ENCODE results near the gene PHF20.

The PHF20 gene

DNA sequence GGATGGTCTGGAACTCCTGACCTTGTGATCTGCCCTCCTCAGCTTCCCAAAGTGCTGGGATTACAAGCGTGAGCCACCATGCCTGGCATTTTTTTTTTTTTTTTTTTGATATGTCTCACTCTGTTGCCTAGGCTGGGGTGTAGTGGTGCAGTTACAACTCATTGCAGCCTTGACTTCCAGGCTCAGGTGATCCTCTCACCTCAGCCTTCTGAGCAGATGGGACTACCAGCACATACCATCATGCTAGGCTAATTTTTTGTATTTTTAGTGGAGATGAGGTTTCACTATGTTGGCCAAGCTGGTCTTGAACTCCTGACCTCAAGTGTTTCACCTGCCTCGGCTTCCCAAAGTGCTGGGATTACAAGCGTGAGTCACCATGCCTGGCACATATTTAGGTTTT, 34.3 kb downstream of the PHF20 start:
- Histone ChIP-seq H3K4me1 (no peaks in the 10 kb centered on the region), H3K27me3 (no peaks in the 10 kb centered on the region), H3K4me3 (no peak overlapping the region), H3K9me3 (no peaks in the 10 kb centered on the region), H3K36me3 (peaks cover 18 to 64% (median 25%) of the 10 kb centered on the region in 3 donors), H3K27ac (no peak overlapping the region)
- DNase-seq: no peak
- intact Hi-C loops (cut with DNase I; ENCODE audit: low total_unique reads): no loop called here
- TF ChIP-seq, protein P1, sequence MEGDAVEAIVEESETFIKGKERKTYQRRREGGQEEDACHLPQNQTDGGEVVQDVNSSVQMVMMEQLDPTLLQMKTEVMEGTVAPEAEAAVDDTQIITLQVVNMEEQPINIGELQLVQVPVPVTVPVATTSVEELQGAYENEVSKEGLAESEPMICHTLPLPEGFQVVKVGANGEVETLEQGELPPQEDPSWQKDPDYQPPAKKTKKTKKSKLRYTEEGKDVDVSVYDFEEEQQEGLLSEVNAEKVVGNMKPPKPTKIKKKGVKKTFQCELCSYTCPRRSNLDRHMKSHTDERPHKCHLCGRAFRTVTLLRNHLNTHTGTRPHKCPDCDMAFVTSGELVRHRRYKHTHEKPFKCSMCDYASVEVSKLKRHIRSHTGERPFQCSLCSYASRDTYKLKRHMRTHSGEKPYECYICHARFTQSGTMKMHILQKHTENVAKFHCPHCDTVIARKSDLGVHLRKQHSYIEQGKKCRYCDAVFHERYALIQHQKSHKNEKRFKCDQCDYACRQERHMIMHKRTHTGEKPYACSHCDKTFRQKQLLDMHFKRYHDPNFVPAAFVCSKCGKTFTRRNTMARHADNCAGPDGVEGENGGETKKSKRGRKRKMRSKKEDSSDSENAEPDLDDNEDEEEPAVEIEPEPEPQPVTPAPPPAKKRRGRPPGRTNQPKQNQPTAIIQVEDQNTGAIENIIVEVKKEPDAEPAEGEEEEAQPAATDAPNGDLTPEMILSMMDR (IDR thresholded peaks at IDR 0.05): no peak

DNA sequence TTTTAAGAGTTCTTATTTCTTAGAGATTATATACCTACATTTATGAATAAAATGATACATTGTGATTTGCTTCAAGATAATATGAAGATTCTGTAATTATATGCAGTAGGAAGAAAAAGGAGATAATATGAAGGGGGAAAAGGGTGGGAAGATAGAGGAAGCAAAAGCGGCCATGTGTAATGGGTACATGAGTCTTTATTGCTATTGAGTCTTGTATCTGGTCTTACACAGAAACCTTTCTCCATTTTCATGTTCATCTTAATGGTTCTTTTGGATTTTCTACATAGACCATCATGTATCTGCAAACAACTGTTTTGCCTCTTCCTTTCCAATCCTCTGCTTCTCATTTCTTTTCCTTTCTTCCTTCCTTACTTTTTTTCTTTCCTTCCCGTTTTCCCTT, 36.1 kb downstream of the PHF20 start:
- H3K9me3 ChIP-seq: no peaks in the 10 kb centered on the region
- H3K36me3 ChIP-seq: peaks cover 3 to 50% (median 15%) of the 10 kb centered on the region in 3 donors
- no peak overlapping the region for H3K27ac ChIP-seq
- no peak for DNase-seq
- no peaks in the 10 kb centered on the region for H3K4me1 ChIP-seq
- no peaks in the 10 kb centered on the region for H3K27me3 ChIP-seq
- H3K4me3 ChIP-seq: no peak overlapping the region
- intact Hi-C loops (cut with DNase I; ENCODE audit: low total_unique reads): no loop called here
- TF ChIP-seq, protein P1 (IDR thresholded peaks at IDR 0.05): no peak

DNA sequence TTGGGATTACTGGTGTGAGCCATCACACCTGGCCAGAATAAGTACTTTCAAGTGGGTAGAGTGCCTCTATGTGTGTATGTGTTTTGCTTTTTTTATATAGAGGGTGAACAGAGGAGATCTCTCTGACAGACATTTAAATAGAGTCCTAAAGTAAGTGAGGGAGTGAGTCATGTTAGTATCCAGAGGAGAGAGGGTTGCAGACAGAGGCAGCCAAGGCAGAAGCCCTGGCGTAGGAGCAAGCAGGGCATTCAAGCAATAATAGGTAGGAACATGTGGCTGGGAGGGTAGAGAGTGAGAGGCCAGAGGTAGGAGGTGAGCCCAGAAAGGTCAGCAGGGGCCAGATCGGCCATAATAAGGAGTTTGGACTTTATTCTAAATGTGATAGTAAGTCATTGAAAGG, 48.9 kb downstream of the PHF20 start:
- H3K27me3 ChIP-seq: no peaks in the 10 kb centered on the region
- peaks cover 0 to 29% (median 0%) of the 10 kb centered on the region in 4 donors for H3K4me1 ChIP-seq
- H3K4me3 ChIP-seq: no peak overlapping the region
- no peaks in the 10 kb centered on the region for H3K9me3 ChIP-seq
- intact Hi-C loops (cut with DNase I; ENCODE audit: low total_unique reads): no loop called here
- peaks cover 0 to 4% (median 0%) of the 10 kb centered on the region in 3 donors for H3K36me3 ChIP-seq
- DNase-seq: no peak
- TF ChIP-seq, protein P1 (IDR thresholded peaks at IDR 0.05): no peak
- no peak overlapping the region for H3K27ac ChIP-seq

DNA sequence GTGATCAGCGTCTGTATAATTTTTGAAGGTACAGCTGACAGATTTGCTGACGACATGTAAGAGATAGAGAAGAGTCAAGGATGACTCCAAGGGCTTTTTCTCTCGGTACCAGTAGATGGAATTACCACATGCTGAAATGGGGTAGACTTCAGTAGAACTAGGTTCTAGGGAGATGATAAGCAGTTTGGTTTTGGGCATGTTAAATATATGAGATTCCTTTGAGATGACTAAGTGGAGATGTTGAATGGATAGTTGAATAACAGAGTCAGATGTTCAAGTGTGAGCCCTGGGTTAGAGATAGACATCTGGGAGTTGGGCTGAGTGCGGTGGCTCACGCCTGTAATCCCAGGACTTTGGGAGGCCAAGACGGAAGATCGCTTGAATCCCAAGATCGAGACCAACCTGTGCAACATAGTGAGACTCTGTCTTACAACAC, 50.0 kb downstream of the PHF20 start:
- H3K4me1 ChIP-seq: peaks cover 0 to 29% (median 0%) of the 10 kb centered on the region in 4 donors
- H3K36me3 ChIP-seq: no peaks in the 10 kb centered on the region
- intact Hi-C loops (cut with DNase I; ENCODE audit: low total_unique reads): no loop called here
- H3K4me3 ChIP-seq: no peak overlapping the region
- H3K9me3 ChIP-seq: no peaks in the 10 kb centered on the region
- TF ChIP-seq, protein P1 (IDR thresholded peaks at IDR 0.05): no peak
- DNase-seq: no peak
- H3K27me3 ChIP-seq: no peaks in the 10 kb centered on the region
- no peak overlapping the region for H3K27ac ChIP-seq

DNA sequence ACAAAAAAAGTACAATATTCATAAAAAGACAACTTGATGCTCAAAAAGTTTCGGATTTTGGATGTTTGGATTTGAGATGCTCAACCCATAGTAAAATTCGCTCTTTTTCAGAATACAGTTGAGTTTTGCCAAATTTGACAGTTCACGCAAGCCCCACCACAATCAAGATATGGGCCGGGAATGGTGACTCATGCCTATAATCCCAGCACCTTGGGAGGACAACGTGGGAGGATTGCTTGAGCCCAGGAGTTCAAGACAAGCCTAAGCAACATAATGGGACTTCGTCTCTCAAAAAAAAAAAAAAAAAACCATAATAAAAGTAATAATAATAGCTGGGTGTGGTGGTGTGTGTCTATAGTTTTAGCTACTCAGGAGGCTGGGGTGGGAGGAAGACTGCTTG, 51.3 kb downstream of the PHF20 start:
- no peak overlapping the region for H3K27ac ChIP-seq
- TF ChIP-seq, protein P1 (IDR thresholded peaks at IDR 0.05): no peak
- H3K27me3 ChIP-seq: no peaks in the 10 kb centered on the region
- H3K4me1 ChIP-seq: peaks cover 0 to 33% (median 0%) of the 10 kb centered on the region in 4 donors
- H3K4me3 ChIP-seq: no peak overlapping the region
- no peaks in the 10 kb centered on the region for H3K36me3 ChIP-seq
- intact Hi-C loops (cut with DNase I; ENCODE audit: low total_unique reads): no loop called here
- no peak for DNase-seq
- H3K9me3 ChIP-seq: no peaks in the 10 kb centered on the region

DNA sequence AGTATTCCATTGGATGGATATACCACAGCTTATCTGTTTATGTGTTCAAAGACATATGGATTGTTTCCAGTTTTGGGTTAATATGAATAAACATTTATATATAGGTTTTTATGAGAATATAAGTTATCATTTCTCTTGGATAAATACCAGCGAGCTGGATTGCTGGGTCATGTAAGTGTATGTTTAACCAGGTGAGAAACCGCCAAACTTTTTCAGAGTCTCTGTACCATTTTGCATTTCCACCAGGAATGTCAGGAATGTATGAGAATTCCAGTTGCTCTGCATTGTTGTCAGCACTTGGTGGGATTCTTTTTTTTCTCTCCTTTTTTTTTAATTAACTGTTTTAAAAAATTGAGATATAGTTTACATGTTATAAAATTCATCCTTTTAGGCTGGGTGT, 52.1 kb downstream of the PHF20 start:
- H3K27ac ChIP-seq: no peak overlapping the region
- H3K4me1 ChIP-seq: peaks cover 0 to 30% (median 0%) of the 10 kb centered on the region in 4 donors
- TF ChIP-seq, protein P1 (IDR thresholded peaks at IDR 0.05): no peak
- DNase-seq: no peak
- no peaks in the 10 kb centered on the region for H3K36me3 ChIP-seq
- no peaks in the 10 kb centered on the region for H3K9me3 ChIP-seq
- H3K4me3 ChIP-seq: no peak overlapping the region
- H3K27me3 ChIP-seq: no peaks in the 10 kb centered on the region
- intact Hi-C loops (cut with DNase I; ENCODE audit: low total_unique reads): no loop called here
